HepG2 (cell line): ENCODE results near the gene SCGB1C1. TPM values are rescaled to one million over a fixed set of nuclear protein-coding genes. Genes with fewer than 3 reads are reported as not detected.

Experiments
- EP300 ChIP-seq, 3 experiments: sonication (generic) in 1 of 3; formaldehyde crosslinking in 1 of 3; IDR thresholded peaks; 2 replicates each; pipeline versions ENCODE4 v1.5.1 to v1.6.1; 2011 to 2020; ENCODE audit warnings: low read depth in 2 of 3, low read length in 2 of 3, borderline replicate concordance in 1 of 3, improper control_type of control experiment in 1 of 3, mild to moderate bottlenecking in 1 of 3, missing genetic modification reagents in 1 of 3, moderate library complexity in 1 of 3
- HMGA1 ChIP-seq: sonication (generic); formaldehyde crosslinking; conservative IDR thresholded peaks from 2 replicates; pipeline ENCODE4 v1.4.0; 2020; ENCODE audit warnings: missing genetic modification reagents
- IKZF1 ChIP-seq: fragments of 450-650 bp; IDR thresholded peaks from 2 replicates; pipeline ENCODE4 v1.7.1; 2016
- MBNL3 ChIP-seq: fragments of 250-450 bp; sonication (Bioruptor Pico); conservative IDR thresholded peaks from 2 replicates; pipeline ENCODE4 v1.8.0; 2022; ENCODE audit warnings: mild to moderate bottlenecking, inconsistent platforms
- NONO ChIP-seq, 2 experiments: fragments of 450-650 bp in 1 of 2; sonication (generic) in 1 of 2; formaldehyde crosslinking in 1 of 2; IDR thresholded peaks in 1 of 2; conservative IDR thresholded peaks in 1 of 2; 2 replicates each; pipeline versions ENCODE4 v1.6.1 to v1.8.0; 2017 to 2022; ENCODE audit warnings: mild to moderate bottlenecking in 1 of 2, missing genetic modification reagents in 1 of 2, moderate library complexity in 1 of 2
- PHB2 ChIP-seq: fragments of 450-650 bp; IDR thresholded peaks from 2 replicates; pipeline ENCODE4 v1.6.1; 2018; ENCODE audit not compliant: partially characterized antibody
- SNAPC4 ChIP-seq: sonication (generic); formaldehyde crosslinking; IDR thresholded peaks from 2 replicates; pipeline ENCODE4 v1.4.0; 2020; ENCODE audit warnings: mild to moderate bottlenecking, missing genetic modification reagents
- ZNF24 ChIP-seq: fragments of 450-650 bp; IDR thresholded peaks from 2 replicates; pipeline ENCODE4 v1.6.1; 2017; ENCODE audit warnings: antibody characterized with exemption, mild to moderate bottlenecking
- ZNF276 ChIP-seq: sonication (generic); formaldehyde crosslinking; IDR thresholded peaks from 2 replicates; pipeline ENCODE4 v1.4.0; 2020; ENCODE audit warnings: mild to moderate bottlenecking, low read depth, missing genetic modification reagents
- ZNF281 ChIP-seq: sonication (generic); formaldehyde crosslinking; IDR thresholded peaks from 2 replicates; pipeline ENCODE4 v1.4.0; 2020; ENCODE audit warnings: missing genetic modification reagents, borderline replicate concordance
- ZNF670 ChIP-seq: sonication (generic); formaldehyde crosslinking; IDR thresholded peaks from 2 replicates; pipeline ENCODE4 v1.8.0; 2022; ENCODE audit warnings: mild to moderate bottlenecking, missing genetic modification reagents, borderline replicate concordance
- ZNF709 ChIP-seq: sonication (generic); formaldehyde crosslinking; IDR thresholded peaks from 2 replicates; pipeline ENCODE4 v1.5.0; 2020; ENCODE audit warnings: mild to moderate bottlenecking, missing genetic modification reagents
- polyA plus RNA-seq, 8 experiments: library from polyadenylated mRNA; depleted of rRNA in 3 of 8; stranded (reverse) in 7 of 8; unstranded in 1 of 8; fragments of >200 nt; fragmentation: Illumina TruSeq in 4 of 8; extraction: Trizol in 4 of 8; gene quantifications; 2 replicates each; pipeline versions ENCODE4 v1.2.1 to v1.2.3, GENCODE V29; 2011 to 2016; ENCODE audit warnings: low read depth in 4 of 8, missing spikeins in 1 of 8, mixed read lengths in 1 of 8; ENCODE audit not compliant: insufficient read depth in 1 of 8
- total RNA-seq, 5 experiments: library from RNA; depleted of rRNA; stranded (reverse); fragments of >200 nt; fragmentation: Illumina TruSeq; extraction: Trizol; gene quantifications; 2 replicates each; pipeline ENCODE4 v1.2.3, GENCODE V29; 2016; ENCODE audit warnings: low read depth in 1 of 5
- TF ChIP-seq, protein P1 (sequence below): sonication (generic); formaldehyde crosslinking; conservative IDR thresholded peaks from 2 replicates; pipeline ENCODE4 v1.4.0; 2020; ENCODE audit warnings: missing genetic modification reagents
- TF ChIP-seq, protein P2 (sequence below): sonication (generic); formaldehyde crosslinking; IDR thresholded peaks from 2 replicates; pipeline ENCODE4 v1.5.0; 2020; ENCODE audit warnings: missing genetic modification reagents

The SCGB1C1 gene
- total and polyA plus RNA-seq, 2 of the 13 experiments (the other 11 are each of a cell fraction or from before 2014, with no cell fraction given), result not detected

DNA sequence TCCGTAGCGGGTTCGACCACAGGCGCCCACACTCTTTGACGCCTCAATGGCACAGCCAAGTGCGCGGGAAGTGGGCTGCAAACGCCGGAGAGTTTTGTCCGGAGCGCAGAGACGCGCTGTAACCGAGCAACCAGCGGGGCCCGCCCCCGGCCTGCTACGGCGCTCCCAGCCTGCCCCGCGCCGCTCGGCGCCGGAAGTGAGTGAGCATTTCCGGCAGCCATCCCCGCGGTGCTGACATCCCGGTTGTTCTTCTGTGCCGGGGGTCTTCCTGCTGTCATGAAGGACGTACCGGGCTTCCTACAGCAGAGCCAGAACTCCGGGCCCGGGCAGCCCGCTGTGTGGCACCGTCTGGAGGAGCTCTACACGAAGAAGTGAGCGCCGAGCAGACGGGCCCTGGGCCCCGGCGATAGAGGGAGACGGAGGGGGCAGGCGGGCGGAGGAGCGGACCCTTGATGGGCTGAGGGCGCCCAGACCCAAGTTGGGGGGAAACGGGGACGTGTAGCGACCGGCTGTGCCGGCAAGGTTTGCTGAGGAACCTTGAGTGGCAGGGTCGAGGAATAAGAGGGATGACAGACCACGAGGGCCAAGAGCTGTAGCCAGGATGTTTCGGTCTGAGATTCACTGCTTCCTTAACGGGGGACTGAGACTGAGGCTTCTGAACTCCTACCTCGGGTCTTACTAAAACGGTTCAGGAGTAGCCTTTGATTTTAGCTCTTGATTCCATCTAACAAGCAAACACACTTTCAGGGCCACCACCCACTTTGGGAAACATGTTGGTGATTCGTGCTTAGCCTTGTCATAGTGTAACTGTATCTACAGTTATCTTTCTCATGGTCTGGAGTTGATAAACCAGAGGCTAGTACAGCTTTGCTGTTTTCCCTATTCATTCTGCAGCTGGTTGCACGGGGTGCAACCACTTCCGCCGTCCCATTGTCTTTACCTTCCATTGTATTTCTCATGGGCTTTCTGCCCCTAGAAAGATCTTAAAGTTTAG, 44.2 kb downstream of the SCGB1C1 start, which contains the start of gene PSMD13 (continued):
- TF ChIP-seq, protein P1, sequence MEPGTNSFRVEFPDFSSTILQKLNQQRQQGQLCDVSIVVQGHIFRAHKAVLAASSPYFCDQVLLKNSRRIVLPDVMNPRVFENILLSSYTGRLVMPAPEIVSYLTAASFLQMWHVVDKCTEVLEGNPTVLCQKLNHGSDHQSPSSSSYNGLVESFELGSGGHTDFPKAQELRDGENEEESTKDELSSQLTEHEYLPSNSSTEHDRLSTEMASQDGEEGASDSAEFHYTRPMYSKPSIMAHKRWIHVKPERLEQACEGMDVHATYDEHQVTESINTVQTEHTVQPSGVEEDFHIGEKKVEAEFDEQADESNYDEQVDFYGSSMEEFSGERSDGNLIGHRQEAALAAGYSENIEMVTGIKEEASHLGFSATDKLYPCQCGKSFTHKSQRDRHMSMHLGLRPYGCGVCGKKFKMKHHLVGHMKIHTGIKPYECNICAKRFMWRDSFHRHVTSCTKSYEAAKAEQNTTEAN, result no peak; the same call in 1 of the 2 replicates
- no peak for TF ChIP-seq EP300 (IDR thresholded peaks at IDR 0.05; ENCODE audit: low read depth in 2 of 2, low read length in 2 of 2)
- TF ChIP-seq EP300 (CRISPR knock-in tag; IDR thresholded peaks at IDR 0.05; ENCODE audit: borderline replicate concordance), result no peak
- TF ChIP-seq PHB2, result no peak
- TF ChIP-seq, protein P2, sequence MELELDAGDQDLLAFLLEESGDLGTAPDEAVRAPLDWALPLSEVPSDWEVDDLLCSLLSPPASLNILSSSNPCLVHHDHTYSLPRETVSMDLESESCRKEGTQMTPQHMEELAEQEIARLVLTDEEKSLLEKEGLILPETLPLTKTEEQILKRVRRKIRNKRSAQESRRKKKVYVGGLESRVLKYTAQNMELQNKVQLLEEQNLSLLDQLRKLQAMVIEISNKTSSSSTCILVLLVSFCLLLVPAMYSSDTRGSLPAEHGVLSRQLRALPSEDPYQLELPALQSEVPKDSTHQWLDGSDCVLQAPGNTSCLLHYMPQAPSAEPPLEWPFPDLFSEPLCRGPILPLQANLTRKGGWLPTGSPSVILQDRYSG (CRISPR knock-in tag), result no peak
- TF ChIP-seq ZNF709 (CRISPR knock-in tag), result no peak
- TF ChIP-seq MBNL3 (CRISPR knock-in tag), result no peak
- TF ChIP-seq ZNF281 (CRISPR knock-in tag), result no peak
- no peak for TF ChIP-seq ZNF24
- no peak for TF ChIP-seq HMGA1 (CRISPR knock-in tag)
- TF ChIP-seq IKZF1, result no peak
- no peak for TF ChIP-seq SNAPC4
- TF ChIP-seq NONO (IDR thresholded peaks at IDR 0.05), result no peak
- TF ChIP-seq NONO (CRISPR knock-in tag; conservative IDR thresholded peaks at IDR 0.05), result peak; percentile 67; the same call in 1 of the 2 replicates
- no peak for TF ChIP-seq ZNF276 (CRISPR knock-in tag)
- TF ChIP-seq ZNF670, result no peak
